Lower leg skin (tissue), 4 donors: ENCODE results near the gene CDHR3. TPM values are rescaled to one million over a fixed set of nuclear protein-coding genes. Genes with fewer than 3 reads are reported as not detected.

Experiments
- DNase-seq, 2 donors: peaks; one replicate each; pipeline ENCODE4 v3.0.0-alpha.2; 2019; ENCODE audit warnings: low spot score in 2 of 2
- H3K4me3 ChIP-seq: fragments of 200-600 bp; sonication (generic); 2 replicates; pipeline ENCODE4 v1.5.1; 2017; ENCODE audit warnings: mild to moderate bottlenecking, low read depth; ENCODE audit not compliant: poor library complexity, severe bottlenecking
- CTCF ChIP-seq, 3 donors: fragments of 450-650 bp; IDR thresholded peaks; one replicate each; pipeline ENCODE4 v1.5.1; 2016; ENCODE audit warnings: antibody characterized with exemption in 3 of 3, mild to moderate bottlenecking in 3 of 3, moderate library complexity in 2 of 3
- POLR2A ChIP-seq, 2 donors: fragments of 450-650 bp; IDR thresholded peaks; one replicate each; pipeline ENCODE4 v1.6.1; 2016 to 2017; ENCODE audit warnings: antibody characterized with exemption in 2 of 2, mild to moderate bottlenecking in 1 of 2, moderate library complexity in 1 of 2
- WGBS, 2 donors: methylation state at CpG; one replicate each; pipeline ENCODE4 v1.1.5; 2018; 5-methylcytosine and 5-hydroxymethylcytosine counted together
- intact Hi-C: fragments of 100-400 bp; cut with DNase I; formaldehyde crosslinking; loops from one replicate; pipeline ENCODE4 v1.15.0; 2023; ENCODE audit warnings: low total_unique reads
- total RNA-seq, 4 donors: library from RNA; depleted of rRNA; stranded (reverse); fragments of >200 nt; gene quantifications; one replicate each; pipeline ENCODE4 v1.1.0, GENCODE V29; 2016

Gene CDHR3
- total RNA-seq, 4 donors from 2014 or later = 2.4 to 4.2 (median 3.3) TPM; not detected in 1

- intact Hi-C loops = no loop called here
- no peak overlapping the region for H3K4me3 ChIP-seq
- TF ChIP-seq POLR2A (IDR thresholded peaks at IDR 0.05) (no peak), CTCF (IDR thresholded peaks at IDR 0.05) (no peak)
- WGBS, 2 donors = 51 to 60% methylated on average over 3 of the region's 3 CpGs
- no peak for DNase-seq
Observed at GRCh38 chr7:105926131-105926530, 36.9 kb upstream of the CDHR3 start.

- no peak overlapping the region for H3K4me3 ChIP-seq
- no peak for TF ChIP-seq CTCF (IDR thresholded peaks at IDR 0.05)
- TF ChIP-seq POLR2A (IDR thresholded peaks at IDR 0.05) = no peak
- DNase-seq = no peak
- intact Hi-C loops = no loop called here
- 65 to 76% methylated on average over 4 of the region's 4 CpGs for WGBS, 2 donors
Observed at GRCh38 chr7:105931179-105931578, 31.9 kb upstream of the CDHR3 start.

GRCh38 chr7:105932835-105933477 is 30.1 kb upstream of the CDHR3 start:
- WGBS, 2 donors = 44 to 48% methylated on average over 8 of the region's 8 CpGs
- no peak overlapping the region for H3K4me3 ChIP-seq
- TF ChIP-seq CTCF (IDR thresholded peaks at IDR 0.05) (no peak), POLR2A (IDR thresholded peaks at IDR 0.05) (no peak)
- intact Hi-C loops = no loop called here
- peak in 1 of 2 donors; percentile 56 for DNase-seq

- TF ChIP-seq CTCF (IDR thresholded peaks at IDR 0.05) (no peak), POLR2A (IDR thresholded peaks at IDR 0.05) (no peak)
Observed at GRCh38 chr7:105934572-105935185, 28.4 kb upstream of the CDHR3 start.

GRCh38 chr7:105935250-105935649 is 27.8 kb upstream of the CDHR3 start:
- intact Hi-C loops = no loop called here

More at GRCh38 chr7:105934572-105935185, 28.4 kb upstream of the CDHR3 start:
- DNase-seq = no peak
- 95 to 96% methylated on average over 7 of the region's 7 CpGs for WGBS, 2 donors
- no peak overlapping the region for H3K4me3 ChIP-seq
- intact Hi-C loops = no loop called here

More at GRCh38 chr7:105935250-105935649, 27.8 kb upstream of the CDHR3 start:
- no peak for TF ChIP-seq POLR2A (IDR thresholded peaks at IDR 0.05)
- no peak for TF ChIP-seq CTCF (IDR thresholded peaks at IDR 0.05)
- no peak for DNase-seq
- no peak overlapping the region for H3K4me3 ChIP-seq
- WGBS, 2 donors = 84 to 95% methylated on average over 5 of the region's 5 CpGs
